Liver (tissue), 9 donors: Measurements from ENCODE around the gene USP47. TPM values are rescaled to one million over a fixed set of nuclear protein-coding genes. Genes with fewer than 3 reads are reported as not detected.
A peak's percentile ranks its signal among the peaks of the same experiment; 100 is the strongest.

Experiments used
- DNase-seq: peaks from one replicate; pipeline ENCODE4 v3.0.0-alpha.2; 2017; ENCODE audit warnings: low spot score
- H3K27ac ChIP-seq, 2 donors: one replicate each; pipeline ENCODE4 v1.7.0; 2013; ENCODE audit warnings: inconsistent platforms in 2 of 2, low read length in 2 of 2, control low read depth in 1 of 2, low read depth in 1 of 2, mild to moderate bottlenecking in 1 of 2
- H3K27me3 ChIP-seq, 4 donors: one replicate each; pipeline versions ENCODE4 v1.6.1 to v1.7.0; 2013; ENCODE audit warnings: low read length in 3 of 4, inconsistent platforms in 1 of 4, mild to moderate bottlenecking in 1 of 4, moderate library complexity in 1 of 4; ENCODE audit not compliant: control insufficient read depth in 4 of 4, insufficient read depth in 4 of 4
- H3K36me3 ChIP-seq, 4 donors: one replicate each; pipeline versions ENCODE4 v1.6.1 to v1.7.0; 2013; ENCODE audit warnings: low read length in 3 of 4, mild to moderate bottlenecking in 3 of 4, low read depth in 1 of 4, moderate library complexity in 1 of 4; ENCODE audit not compliant: control insufficient read depth in 4 of 4, insufficient read depth in 3 of 4
- H3K4me1 ChIP-seq, 4 donors: one replicate each; pipeline versions ENCODE4 v1.6.1 to v1.7.0; 2013; ENCODE audit warnings: low read length in 3 of 4, mild to moderate bottlenecking in 3 of 4, moderate library complexity in 1 of 4; ENCODE audit not compliant: control insufficient read depth in 4 of 4, insufficient read depth in 4 of 4
- H3K4me3 ChIP-seq, 3 donors: one replicate each; pipeline versions ENCODE4 v1.6.1 to v1.7.0; 2013; ENCODE audit warnings: low read length in 3 of 3, control low read depth in 1 of 3, low read depth in 1 of 3, mild to moderate bottlenecking in 1 of 3
- H3K9ac ChIP-seq, 2 donors: one replicate each; pipeline ENCODE4 v1.7.0; 2013; ENCODE audit warnings: low read length in 2 of 2, mild to moderate bottlenecking in 2 of 2, moderate library complexity in 2 of 2, control low read depth in 1 of 2, low read depth in 1 of 2
- H3K9me3 ChIP-seq, 4 donors: one replicate each; pipeline versions ENCODE4 v1.6.1 to v1.7.0; 2013; ENCODE audit warnings: low read length in 3 of 4; ENCODE audit not compliant: control insufficient read depth in 4 of 4
- EGR1 ChIP-seq, 2 donors: IDR thresholded peaks; 2 replicates each; pipeline ENCODE4 v1.6.1; 2016 to 2018; ENCODE audit warnings: antibody characterized with exemption in 2 of 2, low read depth in 2 of 2
- FOXA1 ChIP-seq: IDR thresholded peaks from 2 replicates; pipeline ENCODE4 v1.6.1; 2016; ENCODE audit warnings: antibody characterized with exemption
- FOXA2 ChIP-seq: IDR thresholded peaks from 2 replicates; pipeline ENCODE4 v1.6.1; 2016; ENCODE audit warnings: antibody characterized with exemption
- GABPA ChIP-seq, 2 donors: IDR thresholded peaks in 1 of 2; conservative IDR thresholded peaks in 1 of 2; 2 replicates each; pipeline ENCODE4 v1.6.1; 2016; ENCODE audit warnings: antibody characterized with exemption in 2 of 2, mild to moderate bottlenecking in 1 of 2, moderate library complexity in 1 of 2
- HNF4A ChIP-seq, 2 donors: conservative IDR thresholded peaks; 2 replicates each; pipeline ENCODE4 v1.6.1; 2016; ENCODE audit warnings: antibody characterized with exemption in 2 of 2, mild to moderate bottlenecking in 2 of 2
- HNF4G ChIP-seq: IDR thresholded peaks from 2 replicates; pipeline ENCODE4 v1.6.1; 2016; ENCODE audit warnings: antibody characterized with exemption
- JUND ChIP-seq, 2 donors: IDR thresholded peaks; 2 replicates each; pipeline ENCODE4 v1.6.1; 2016; ENCODE audit warnings: antibody characterized with exemption in 2 of 2
- NR2F2 ChIP-seq: IDR thresholded peaks from 2 replicates; pipeline ENCODE4 v1.6.1; 2016; ENCODE audit warnings: antibody characterized with exemption
- RAD21 ChIP-seq, 2 donors: IDR thresholded peaks; 2 replicates each; pipeline ENCODE4 v1.6.1; 2016; ENCODE audit warnings: antibody characterized with exemption in 2 of 2, mild to moderate bottlenecking in 2 of 2
- RXRA ChIP-seq, 2 donors: IDR thresholded peaks; 2 replicates each; pipeline ENCODE4 v1.6.1; 2017 to 2018; ENCODE audit warnings: antibody characterized with exemption in 2 of 2, mild to moderate bottlenecking in 1 of 2
- SP1 ChIP-seq: IDR thresholded peaks from 2 replicates; pipeline ENCODE4 v1.6.1; 2018; ENCODE audit warnings: antibody characterized with exemption, mild to moderate bottlenecking
- TAF1 ChIP-seq: conservative IDR thresholded peaks from 2 replicates; pipeline ENCODE4 v1.6.1; 2016; ENCODE audit warnings: antibody characterized with exemption, mild to moderate bottlenecking
- YY1 ChIP-seq: IDR thresholded peaks from 2 replicates; pipeline ENCODE4 v1.6.1; 2016; ENCODE audit warnings: antibody characterized with exemption, mild to moderate bottlenecking
- WGBS: extraction: QIAGEN DNeasy Blood & Tissue Kit; methylation state at CpG from one replicate; pipeline ENCODE4 v1.1.7; 2013; 5-methylcytosine and 5-hydroxymethylcytosine counted together
- polyA plus RNA-seq, 2 donors: library from polyadenylated mRNA; stranded (reverse) in 1 of 2; unstranded in 1 of 2; fragments of 200-250 nt in 1 of 2; fragments of >200 nt in 1 of 2; fragmentation: Nextera tagmentation in 1 of 2; extraction: Ambion mirVana in 1 of 2; gene quantifications; one replicate each; pipeline versions ENCODE4 v1.2.1 to v1.2.3, GENCODE V29; 2013 to 2015
- total RNA-seq, 2 donors: library from RNA; depleted of rRNA; stranded (reverse); fragments of >200 nt; gene quantifications; one replicate each; pipeline ENCODE4 v1.2.3, GENCODE V29; 2014
- TF ChIP-seq, protein P1 (sequence below): fragments of 150-350 bp; IDR thresholded peaks from 2 replicates; pipeline ENCODE4 v1.5.1; 2017; ENCODE audit warnings: improper control_type of control experiment, low read depth, low read length; ENCODE audit not compliant: missing input control
- TF ChIP-seq, protein P2 (sequence below): IDR thresholded peaks from 2 replicates; pipeline ENCODE4 v1.6.1; 2016; ENCODE audit warnings: antibody characterized with exemption, mild to moderate bottlenecking
- TF ChIP-seq, protein P3 (sequence below): IDR thresholded peaks from 2 replicates; pipeline ENCODE4 v1.6.1; 2016; ENCODE audit warnings: antibody characterized with exemption
- TF ChIP-seq, protein P4 (sequence below): IDR thresholded peaks from 2 replicates; pipeline ENCODE4 v1.6.1; 2016; ENCODE audit warnings: antibody characterized with exemption
- TF ChIP-seq, protein P5 (sequence below): IDR thresholded peaks from 2 replicates; pipeline ENCODE4 v1.6.1; 2016; ENCODE audit warnings: antibody characterized with exemption
- donor health status: healthy.
- donor health status: healthy.
- donor health status: healthy.
- donor health status: healthy.
- donor health status: healthy.

The USP47 gene
- total and polyA plus RNA-seq, 4 donors = 14.9 to 55.1 (median 32.2) TPM

DNA sequence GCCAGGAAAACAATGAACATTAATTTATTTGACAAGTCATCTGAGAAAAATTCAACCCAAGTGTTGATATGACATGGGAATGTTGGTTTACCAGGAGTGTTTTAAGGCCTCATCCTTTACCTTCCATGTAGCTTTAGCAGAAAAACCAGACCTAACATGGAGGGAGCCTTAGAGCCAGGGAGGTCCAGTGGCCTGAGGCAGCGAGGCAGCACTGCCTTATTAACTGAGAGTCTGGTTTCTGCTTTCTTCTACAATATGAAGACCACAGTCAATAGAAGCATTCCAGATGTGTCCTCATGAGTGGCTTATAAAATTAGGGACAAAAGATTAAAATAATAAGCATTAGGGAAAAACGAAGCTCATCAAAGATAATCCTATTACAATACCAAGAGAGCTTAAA lies 105.1 kb downstream of the USP47 start:
- Histone ChIP-seq H3K4me3 (no peak overlapping the region), H3K36me3 (peaks cover 0 to 8% (median 7%) of the 10 kb centered on the region in 4 donors), H3K9me3 (no peaks in the 10 kb centered on the region), H3K27me3 (no peaks in the 10 kb centered on the region), H3K27ac (peak overlapping the region in 1 of 2 donors; percentile 72), H3K9ac (no peak overlapping the region), H3K4me1 (peaks cover 5 to 36% (median 13%) of the 10 kb centered on the region in 4 donors)
- WGBS = 95% methylated on average over 2 of the region's 2 CpGs
- TF ChIP-seq, protein P1, sequence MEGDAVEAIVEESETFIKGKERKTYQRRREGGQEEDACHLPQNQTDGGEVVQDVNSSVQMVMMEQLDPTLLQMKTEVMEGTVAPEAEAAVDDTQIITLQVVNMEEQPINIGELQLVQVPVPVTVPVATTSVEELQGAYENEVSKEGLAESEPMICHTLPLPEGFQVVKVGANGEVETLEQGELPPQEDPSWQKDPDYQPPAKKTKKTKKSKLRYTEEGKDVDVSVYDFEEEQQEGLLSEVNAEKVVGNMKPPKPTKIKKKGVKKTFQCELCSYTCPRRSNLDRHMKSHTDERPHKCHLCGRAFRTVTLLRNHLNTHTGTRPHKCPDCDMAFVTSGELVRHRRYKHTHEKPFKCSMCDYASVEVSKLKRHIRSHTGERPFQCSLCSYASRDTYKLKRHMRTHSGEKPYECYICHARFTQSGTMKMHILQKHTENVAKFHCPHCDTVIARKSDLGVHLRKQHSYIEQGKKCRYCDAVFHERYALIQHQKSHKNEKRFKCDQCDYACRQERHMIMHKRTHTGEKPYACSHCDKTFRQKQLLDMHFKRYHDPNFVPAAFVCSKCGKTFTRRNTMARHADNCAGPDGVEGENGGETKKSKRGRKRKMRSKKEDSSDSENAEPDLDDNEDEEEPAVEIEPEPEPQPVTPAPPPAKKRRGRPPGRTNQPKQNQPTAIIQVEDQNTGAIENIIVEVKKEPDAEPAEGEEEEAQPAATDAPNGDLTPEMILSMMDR = no peak
- TF ChIP-seq, protein P2, sequence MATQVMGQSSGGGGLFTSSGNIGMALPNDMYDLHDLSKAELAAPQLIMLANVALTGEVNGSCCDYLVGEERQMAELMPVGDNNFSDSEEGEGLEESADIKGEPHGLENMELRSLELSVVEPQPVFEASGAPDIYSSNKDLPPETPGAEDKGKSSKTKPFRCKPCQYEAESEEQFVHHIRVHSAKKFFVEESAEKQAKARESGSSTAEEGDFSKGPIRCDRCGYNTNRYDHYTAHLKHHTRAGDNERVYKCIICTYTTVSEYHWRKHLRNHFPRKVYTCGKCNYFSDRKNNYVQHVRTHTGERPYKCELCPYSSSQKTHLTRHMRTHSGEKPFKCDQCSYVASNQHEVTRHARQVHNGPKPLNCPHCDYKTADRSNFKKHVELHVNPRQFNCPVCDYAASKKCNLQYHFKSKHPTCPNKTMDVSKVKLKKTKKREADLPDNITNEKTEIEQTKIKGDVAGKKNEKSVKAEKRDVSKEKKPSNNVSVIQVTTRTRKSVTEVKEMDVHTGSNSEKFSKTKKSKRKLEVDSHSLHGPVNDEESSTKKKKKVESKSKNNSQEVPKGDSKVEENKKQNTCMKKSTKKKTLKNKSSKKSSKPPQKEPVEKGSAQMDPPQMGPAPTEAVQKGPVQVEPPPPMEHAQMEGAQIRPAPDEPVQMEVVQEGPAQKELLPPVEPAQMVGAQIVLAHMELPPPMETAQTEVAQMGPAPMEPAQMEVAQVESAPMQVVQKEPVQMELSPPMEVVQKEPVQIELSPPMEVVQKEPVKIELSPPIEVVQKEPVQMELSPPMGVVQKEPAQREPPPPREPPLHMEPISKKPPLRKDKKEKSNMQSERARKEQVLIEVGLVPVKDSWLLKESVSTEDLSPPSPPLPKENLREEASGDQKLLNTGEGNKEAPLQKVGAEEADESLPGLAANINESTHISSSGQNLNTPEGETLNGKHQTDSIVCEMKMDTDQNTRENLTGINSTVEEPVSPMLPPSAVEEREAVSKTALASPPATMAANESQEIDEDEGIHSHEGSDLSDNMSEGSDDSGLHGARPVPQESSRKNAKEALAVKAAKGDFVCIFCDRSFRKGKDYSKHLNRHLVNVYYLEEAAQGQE = no peak
- TF ChIP-seq, protein P3, sequence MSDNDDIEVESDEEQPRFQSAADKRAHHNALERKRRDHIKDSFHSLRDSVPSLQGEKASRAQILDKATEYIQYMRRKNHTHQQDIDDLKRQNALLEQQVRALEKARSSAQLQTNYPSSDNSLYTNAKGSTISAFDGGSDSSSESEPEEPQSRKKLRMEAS = no peak
- TF ChIP-seq FOXA2 (no peak), TAF1 (no peak), RAD21 (IDR thresholded peaks at IDR 0.05) (no peak), JUND (IDR thresholded peaks at IDR 0.05) (no peak), HNF4A (conservative IDR thresholded peaks at IDR 0.05) (no peak), YY1 (no peak), NR2F2 (no peak), RXRA (IDR thresholded peaks at IDR 0.05) (no peak), FOXA1 (no peak), EGR1 (IDR thresholded peaks at IDR 0.05; ENCODE audit: low read depth in 2 of 2) (no peak), GABPA (IDR thresholded peaks at IDR 0.05 in 1 of 2, conservative IDR thresholded peaks at IDR 0.05 in 1 of 2) (no peak), HNF4G (no peak), SP1 (no peak)
- TF ChIP-seq, protein P4, sequence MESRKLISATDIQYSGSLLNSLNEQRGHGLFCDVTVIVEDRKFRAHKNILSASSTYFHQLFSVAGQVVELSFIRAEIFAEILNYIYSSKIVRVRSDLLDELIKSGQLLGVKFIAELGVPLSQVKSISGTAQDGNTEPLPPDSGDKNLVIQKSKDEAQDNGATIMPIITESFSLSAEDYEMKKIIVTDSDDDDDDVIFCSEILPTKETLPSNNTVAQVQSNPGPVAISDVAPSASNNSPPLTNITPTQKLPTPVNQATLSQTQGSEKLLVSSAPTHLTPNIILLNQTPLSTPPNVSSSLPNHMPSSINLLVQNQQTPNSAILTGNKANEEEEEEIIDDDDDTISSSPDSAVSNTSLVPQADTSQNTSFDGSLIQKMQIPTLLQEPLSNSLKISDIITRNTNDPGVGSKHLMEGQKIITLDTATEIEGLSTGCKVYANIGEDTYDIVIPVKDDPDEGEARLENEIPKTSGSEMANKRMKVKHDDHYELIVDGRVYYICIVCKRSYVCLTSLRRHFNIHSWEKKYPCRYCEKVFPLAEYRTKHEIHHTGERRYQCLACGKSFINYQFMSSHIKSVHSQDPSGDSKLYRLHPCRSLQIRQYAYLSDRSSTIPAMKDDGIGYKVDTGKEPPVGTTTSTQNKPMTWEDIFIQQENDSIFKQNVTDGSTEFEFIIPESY = no peak
- no peak for DNase-seq

DNA sequence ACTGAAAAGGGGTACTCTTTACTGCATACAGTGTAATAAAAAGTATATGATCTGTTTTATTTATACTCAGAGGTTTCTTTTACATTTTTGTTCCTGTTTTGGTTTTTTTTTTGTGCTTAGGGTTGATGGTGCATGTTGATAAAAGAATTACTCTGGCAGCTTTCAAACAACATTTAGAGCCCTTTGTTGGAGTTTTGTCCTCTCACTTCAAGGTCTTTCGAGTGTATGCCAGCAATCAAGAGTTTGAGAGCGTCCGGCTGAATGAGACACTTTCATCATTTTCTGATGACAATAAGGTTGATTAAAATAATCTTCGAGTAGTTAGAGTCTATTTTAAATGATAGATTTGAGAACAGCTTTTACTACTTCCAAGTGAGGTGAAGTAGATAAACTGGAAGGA lies 106.1 kb downstream of the USP47 start:
- no peaks in the 10 kb centered on the region for H3K9me3 ChIP-seq
- H3K36me3 ChIP-seq = peaks cover 0 to 8% (median 4%) of the 10 kb centered on the region in 4 donors
- H3K27ac ChIP-seq = peak overlapping the region; percentile 72 to 76
- no peak overlapping the region for H3K4me3 ChIP-seq
- 37% methylated on average over 4 of the region's 4 CpGs for WGBS
- H3K4me1 ChIP-seq = peaks cover 5 to 36% (median 13%) of the 10 kb centered on the region in 4 donors
- DNase-seq = no peak
- H3K27me3 ChIP-seq = no peaks in the 10 kb centered on the region
- peak overlapping the region in 1 of 2 donors; percentile 33 for H3K9ac ChIP-seq
- no peak for TF ChIP-seq TAF1
- no peak for TF ChIP-seq RAD21 (IDR thresholded peaks at IDR 0.05)
- TF ChIP-seq RXRA (IDR thresholded peaks at IDR 0.05) = no peak
- TF ChIP-seq EGR1 (IDR thresholded peaks at IDR 0.05; ENCODE audit: low read depth in 2 of 2) = no peak
- TF ChIP-seq, protein P4 = no peak
- no peak for TF ChIP-seq JUND (IDR thresholded peaks at IDR 0.05)
- TF ChIP-seq SP1 = peak; percentile 23
- peak; percentile 18 for TF ChIP-seq YY1
- TF ChIP-seq, protein P2 = no peak
- no peak for TF ChIP-seq HNF4G
- no peak for TF ChIP-seq GABPA (IDR thresholded peaks at IDR 0.05 in 1 of 2, conservative IDR thresholded peaks at IDR 0.05 in 1 of 2)
- peak; percentile 67 to 76 for TF ChIP-seq HNF4A (conservative IDR thresholded peaks at IDR 0.05)
- TF ChIP-seq, protein P5, sequence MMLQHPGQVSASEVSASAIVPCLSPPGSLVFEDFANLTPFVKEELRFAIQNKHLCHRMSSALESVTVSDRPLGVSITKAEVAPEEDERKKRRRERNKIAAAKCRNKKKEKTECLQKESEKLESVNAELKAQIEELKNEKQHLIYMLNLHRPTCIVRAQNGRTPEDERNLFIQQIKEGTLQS = no peak
